H54 (cell line): ENCODE measurements around the gene ANKRD40.

Experiments
- DNase-seq: peaks from one replicate; pipeline ENCODE4 v3.0.0; 2011; ENCODE audit warnings: low spot score, mixed read lengths; ENCODE audit not compliant: insufficient read length
- FAIRE-seq: peaks from 3 replicates; lab custom pipeline; 2011; peaks lifted over from hg19 to GRCh38; lab: Jason Lieb, UNC
- POLR2A ChIP-seq: IDR thresholded peaks from 2 replicates; pipeline ENCODE4 v1.6.1; 2011; ENCODE audit warnings: low read depth, mild to moderate bottlenecking, low read length

The ANKRD40 gene

GRCh38 chr17:50663812-50664374, 43.8 kb downstream of the ANKRD40 start:
- no peak for TF ChIP-seq POLR2A
- no peak for FAIRE-seq

GRCh38 chr17:50662632-50663225, 45.0 kb downstream of the ANKRD40 start:
- TF ChIP-seq POLR2A: no peak
- no peak for DNase-seq
- no peak for FAIRE-seq

More at GRCh38 chr17:50663812-50664374, 43.8 kb downstream of the ANKRD40 start:
- DNase-seq: no peak

DNA sequence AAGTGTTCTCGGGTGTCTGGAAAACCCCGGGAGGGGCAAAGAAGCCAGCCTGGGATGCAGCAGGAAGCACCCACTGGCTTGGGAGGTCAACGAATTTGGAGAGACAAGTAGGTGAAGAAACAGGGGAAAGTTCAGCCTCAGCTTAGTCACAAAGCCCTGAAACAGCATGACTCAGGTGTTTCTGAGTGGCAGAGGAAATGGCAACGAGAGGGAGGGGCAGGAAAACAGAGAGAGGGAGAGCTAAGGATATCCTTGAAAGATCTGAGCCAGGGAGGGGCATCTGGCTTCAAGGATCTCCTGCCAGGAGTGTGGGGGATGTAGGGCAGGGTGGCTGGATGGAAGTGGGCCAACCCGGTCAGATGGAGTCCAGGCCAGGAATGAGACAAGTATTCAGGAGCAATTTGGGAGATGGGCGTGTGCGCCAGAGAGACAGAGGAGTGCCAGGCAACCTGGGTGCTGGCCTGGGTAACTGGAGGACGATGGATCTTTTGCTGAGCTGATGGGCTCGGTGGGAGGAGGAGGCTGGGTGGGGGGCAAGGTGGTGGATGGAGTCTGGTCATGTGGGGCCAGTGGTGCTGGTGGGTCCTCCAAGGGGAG, 45.8 kb downstream of the ANKRD40 start:
- no peak for TF ChIP-seq POLR2A

GRCh38 chr17:50661348-50661747, 46.4 kb downstream of the ANKRD40 start:
- TF ChIP-seq POLR2A: no peak
- DNase-seq (no peak), FAIRE-seq (no peak)

More for the DNA sequence above, 45.8 kb downstream of the ANKRD40 start:
- peak; percentile 96 for DNase-seq
- peak; percentile 84 for FAIRE-seq

- FAIRE-seq (no peak), DNase-seq (no peak)
- no peak for TF ChIP-seq POLR2A
Measured at GRCh38 chr17:50660887-50661345, 46.8 kb downstream of the ANKRD40 start.

DNA sequence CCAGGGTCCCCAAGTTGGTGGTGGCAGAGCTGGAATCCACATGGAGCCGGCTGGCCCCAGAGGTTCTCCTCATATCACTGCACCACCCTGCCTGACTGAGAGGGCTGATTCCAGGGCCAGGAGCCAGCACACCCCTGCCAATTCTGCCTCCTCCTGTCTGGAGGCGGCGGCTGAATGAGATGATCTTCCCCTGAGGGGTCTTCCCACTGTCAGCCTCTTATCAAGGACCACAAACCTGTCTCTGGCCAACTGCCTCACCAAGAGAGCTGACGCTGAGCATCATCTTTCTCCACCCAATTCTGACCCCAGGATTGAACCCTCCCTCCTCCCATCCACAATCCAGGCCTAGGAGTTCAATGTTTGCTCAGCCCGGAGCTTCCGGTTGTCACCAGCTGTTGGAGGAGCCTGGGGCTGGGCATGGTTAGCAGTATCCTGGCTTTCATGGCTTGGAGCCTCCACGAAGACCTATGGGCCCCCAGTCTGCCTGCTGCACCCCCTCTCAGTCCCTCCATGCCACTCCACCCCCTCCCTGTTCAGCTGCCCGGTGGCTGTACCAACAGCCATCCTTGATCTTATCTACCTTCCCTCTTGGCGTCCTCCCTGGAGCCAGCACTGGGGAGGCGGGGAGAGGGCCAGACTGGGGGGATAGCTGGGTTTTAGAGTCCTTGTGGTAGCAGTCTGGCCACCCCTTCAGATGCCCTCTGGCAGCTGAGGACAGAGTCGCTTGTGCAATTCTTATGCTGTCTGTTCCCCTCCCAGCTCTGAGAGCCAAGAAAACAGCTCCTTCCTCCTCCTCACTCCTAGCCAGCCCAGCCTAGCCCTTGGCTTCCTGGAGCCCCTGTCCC, 47.5 kb downstream of the ANKRD40 start:
- DNase-seq (no peak), FAIRE-seq (no peak)
- TF ChIP-seq POLR2A: no peak

- 0 out of 2 replicates have a peak, but pooled peaks have one; percentile 1 for TF ChIP-seq POLR2A
- no peak for DNase-seq
- no peak for FAIRE-seq
Measured at GRCh38 chr17:50659179-50659578, 48.5 kb downstream of the ANKRD40 start.

- TF ChIP-seq POLR2A: 0 out of 2 replicates have a peak, but pooled peaks have one; percentile 2
- DNase-seq (no peak), FAIRE-seq (no peak)
Measured at GRCh38 chr17:50658616-50659015, 49.1 kb downstream of the ANKRD40 start.

GRCh38 chr17:50657627-50658026, 50.1 kb downstream of the ANKRD40 start:
- DNase-seq: no peak
- no peak for FAIRE-seq
- TF ChIP-seq POLR2A: no peak

- TF ChIP-seq POLR2A: no peak
- DNase-seq: no peak
- no peak for FAIRE-seq
Measured at GRCh38 chr17:50657054-50657453, 50.7 kb downstream of the ANKRD40 start.

GRCh38 chr17:50656509-50656908, 51.2 kb downstream of the ANKRD40 start:
- no peak for TF ChIP-seq POLR2A
- FAIRE-seq (no peak), DNase-seq (no peak)

DNA sequence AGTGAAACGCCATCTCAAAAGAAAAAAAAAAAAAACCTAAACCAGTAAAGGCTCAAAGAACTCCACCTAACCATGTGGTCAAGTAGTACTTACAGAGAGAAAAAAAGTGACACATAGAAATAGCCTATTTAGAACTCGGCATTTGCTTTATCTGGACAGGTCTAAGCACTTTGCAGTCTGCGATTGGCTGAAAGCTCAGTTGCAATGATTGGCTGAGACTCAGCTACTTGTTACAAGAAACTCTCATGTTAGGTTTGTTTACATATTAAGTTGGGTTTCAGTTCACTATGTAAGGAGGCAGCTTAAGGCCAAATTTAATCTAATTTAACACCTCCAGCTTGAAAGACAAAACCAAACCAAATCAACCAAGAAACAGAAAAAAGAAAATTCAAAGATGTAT, 54.0 kb downstream of the ANKRD40 start:
- no peak for FAIRE-seq
- DNase-seq: no peak

GRCh38 chr17:50651661-50652060, 56.1 kb downstream of the ANKRD40 start:
- DNase-seq (no peak), FAIRE-seq (no peak)
- TF ChIP-seq POLR2A: no peak

More for the DNA sequence above, 54.0 kb downstream of the ANKRD40 start:
- TF ChIP-seq POLR2A: no peak

- FAIRE-seq (no peak), DNase-seq (no peak)
- TF ChIP-seq POLR2A: no peak
Measured at GRCh38 chr17:50649042-50649908, 58.4 kb downstream of the ANKRD40 start.
